HG03520 (cell line): ENCODE data around the gene REL.
"Not testable (repeated sequence)": the region's sequence is repeated elsewhere in the genome, so short reads cannot be mapped to it uniquely, and the experiment has no call there.

Experiments used
- ATAC-seq: cut with Tn5 transposase; IDR thresholded peaks from one replicate; pipeline ENCODE4 v1.9.1; 2021; ENCODE audit warnings: mild to moderate bottlenecking, moderate library complexity; ENCODE audit not compliant: unreplicated experiment

REL gene

GRCh38 chr2:60906395-60906794 lies 25.0 kb downstream of the REL start:
- no peak for ATAC-seq

GRCh38 chr2:60907329-60907728 lies 26.0 kb downstream of the REL start:
- no peak for ATAC-seq

GRCh38 chr2:60925994-60926740 lies 44.8 kb downstream of the REL start:
- no peak for ATAC-seq

- ATAC-seq, result no peak
Observed at GRCh38 chr2:60926741-60927552, 45.6 kb downstream of the REL start.

GRCh38 chr2:60932061-60932460 lies 50.7 kb downstream of the REL start:
- not testable (repeated sequence) for ATAC-seq

GRCh38 chr2:60932954-60933353 lies 51.6 kb downstream of the REL start:
- no peak for ATAC-seq

GRCh38 chr2:60934165-60934722 lies 52.9 kb downstream of the REL start:
- no peak for ATAC-seq

- no peak for ATAC-seq
Observed at GRCh38 chr2:60936757-60937156, 55.4 kb downstream of the REL start.

GRCh38 chr2:60938301-60938700 lies 56.9 kb downstream of the REL start:
- ATAC-seq, result no peak

- no peak for ATAC-seq
Observed at GRCh38 chr2:60939622-60940021, 58.2 kb downstream of the REL start.

GRCh38 chr2:60945341-60945740 lies 64.0 kb downstream of the REL start:
- no peak for ATAC-seq

GRCh38 chr2:60947056-60947455 lies 65.7 kb downstream of the REL start:
- no peak for ATAC-seq

GRCh38 chr2:60948161-60948560 lies 66.8 kb downstream of the REL start:
- ATAC-seq, result no peak

GRCh38 chr2:60948926-60949579 lies 67.7 kb downstream of the REL start:
- ATAC-seq, result no peak

- no peak for ATAC-seq
Observed at GRCh38 chr2:60954139-60954538, 72.8 kb downstream of the REL start.

GRCh38 chr2:60957224-60957623 lies 75.8 kb downstream of the REL start:
- ATAC-seq, result no peak

GRCh38 chr2:60957643-60958042 lies 76.3 kb downstream of the REL start:
- ATAC-seq, result no peak

- ATAC-seq, result no peak
Observed at GRCh38 chr2:60958361-60958760, 77.0 kb downstream of the REL start.

- ATAC-seq, result no peak
Observed at GRCh38 chr2:60958800-60959199, 77.4 kb downstream of the REL start.

GRCh38 chr2:60959501-60959900 lies 78.1 kb downstream of the REL start:
- ATAC-seq, result no peak

- no peak for ATAC-seq
Observed at GRCh38 chr2:60960706-60961105, 79.3 kb downstream of the REL start.
